ENCODE results near the gene COL15A1.

- TF ChIP-seq, protein P1, sequence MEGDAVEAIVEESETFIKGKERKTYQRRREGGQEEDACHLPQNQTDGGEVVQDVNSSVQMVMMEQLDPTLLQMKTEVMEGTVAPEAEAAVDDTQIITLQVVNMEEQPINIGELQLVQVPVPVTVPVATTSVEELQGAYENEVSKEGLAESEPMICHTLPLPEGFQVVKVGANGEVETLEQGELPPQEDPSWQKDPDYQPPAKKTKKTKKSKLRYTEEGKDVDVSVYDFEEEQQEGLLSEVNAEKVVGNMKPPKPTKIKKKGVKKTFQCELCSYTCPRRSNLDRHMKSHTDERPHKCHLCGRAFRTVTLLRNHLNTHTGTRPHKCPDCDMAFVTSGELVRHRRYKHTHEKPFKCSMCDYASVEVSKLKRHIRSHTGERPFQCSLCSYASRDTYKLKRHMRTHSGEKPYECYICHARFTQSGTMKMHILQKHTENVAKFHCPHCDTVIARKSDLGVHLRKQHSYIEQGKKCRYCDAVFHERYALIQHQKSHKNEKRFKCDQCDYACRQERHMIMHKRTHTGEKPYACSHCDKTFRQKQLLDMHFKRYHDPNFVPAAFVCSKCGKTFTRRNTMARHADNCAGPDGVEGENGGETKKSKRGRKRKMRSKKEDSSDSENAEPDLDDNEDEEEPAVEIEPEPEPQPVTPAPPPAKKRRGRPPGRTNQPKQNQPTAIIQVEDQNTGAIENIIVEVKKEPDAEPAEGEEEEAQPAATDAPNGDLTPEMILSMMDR (IDR thresholded peaks at IDR 0.05; ENCODE audit: low read length), result 0 out of 2 replicates have a peak, but pooled peaks have one; percentile 4
- TF ChIP-seq EZH2 (optimal IDR thresholded peaks at IDR 0.05; ENCODE audit: low read depth, low read length), result no peak
Measured at GRCh38 chr9:99104459-99105151, 160.9 kb downstream of the COL15A1 start, which contains the start of gene TGFBR1.
